K562 (cell line): ENCODE data around the gene SLC6A6. TPM values are rescaled to one million over a fixed set of nuclear protein-coding genes. Genes with fewer than 3 reads are reported as not detected.
A peak's percentile ranks its signal among the peaks of the same experiment; 100 is the strongest.

Source experiments
- ATAC-seq: fragments of 200-7000 bp; cut with Tn5 transposase; 3 replicates; pipeline ENCODE4 v1.9.1; 2020; ENCODE audit warnings: moderate library complexity
- BruUV-seq: library from RNA; stranded (reverse); fragments of 400-500 nt; replicated peaks from 2 replicates; lab custom pipeline; 2021; lab: Mats Ljungman, UMichigan
- CTCF ChIA-PET: fragments of 300-600 bp; formaldehyde crosslinking; extraction: SDS; loops from one replicate; lab custom pipeline; 2021; ENCODE audit warnings: low intra/inter-chr PET ratio; lab: Yijun Ruan, JAX
- POLR2A ChIA-PET: fragments of 300-600, 350-650 bp; sonication (Branson Sonifier 250); formaldehyde crosslinking; extraction: SDS; loops from one replicate; lab custom pipeline; 2021; ENCODE audit warnings: antibody characterized with exemption, inconsistent platforms; lab: Yijun Ruan, JAX
- DNase-seq, 4 experiments: peaks; one replicate each; pipeline versions ENCODE4 v3.0.0 to v3.0.0-alpha.2; 2011 to 2018; ENCODE audit warnings: low spot score in 3 of 4, mixed read lengths in 3 of 4; ENCODE audit errors: extremely low read depth in 1 of 4
- FAIRE-seq: peaks from 2 replicates; lab custom pipeline; 2011; peaks lifted over from hg19 to GRCh38; lab: Jason Lieb, UNC
- H2AFZ ChIP-seq: 2 replicates; pipeline ENCODE4 v1.6.0; 2011; ENCODE audit warnings: low read depth, low read length, control low read depth, inconsistent platforms
- H3K27ac ChIP-seq: fragments of 200-600 bp; 3 replicates; pipeline ENCODE4 v1.8.0; 2011; ENCODE audit warnings: low read depth, mild to moderate bottlenecking, control low read depth, inconsistent platforms, low read length, moderate library complexity, mixed read lengths; ENCODE audit errors: extremely low read depth
- H3K27me3 ChIP-seq, 2 experiments: fragments of 300-600 bp in 1 of 2; 2 replicates in 1 of 2; 3 replicates in 1 of 2; pipeline versions ENCODE4 v1.6.0 to v1.8.0; 2011; ENCODE audit warnings: inconsistent platforms in 2 of 2, low read length in 2 of 2, mild to moderate bottlenecking in 1 of 2, mixed read lengths in 1 of 2, moderate library complexity in 1 of 2; ENCODE audit not compliant: control insufficient read depth in 2 of 2, insufficient read depth in 2 of 2
- H3K36me3 ChIP-seq: fragments of 300-600 bp; 3 replicates; pipeline ENCODE4 v1.8.0; 2011; ENCODE audit warnings: mild to moderate bottlenecking, low read length, inconsistent platforms; ENCODE audit not compliant: control insufficient read depth, insufficient read depth
- H3K4me1 ChIP-seq, 2 experiments: fragments of 200-600 bp in 1 of 2; replicated peaks in 1 of 2; 2 replicates in 1 of 2; 3 replicates in 1 of 2; pipeline versions ENCODE4 v1.5.1 to v1.8.0; 2011; ENCODE audit warnings: inconsistent platforms in 2 of 2, low read length in 2 of 2, mild to moderate bottlenecking in 1 of 2, mixed read lengths in 1 of 2, moderate library complexity in 1 of 2; ENCODE audit not compliant: control insufficient read depth in 2 of 2, insufficient read depth in 2 of 2
- H3K4me2 ChIP-seq: 2 replicates; pipeline ENCODE4 v1.6.1; 2011; ENCODE audit warnings: low read length, control low read depth, inconsistent platforms, mixed read lengths; ENCODE audit not compliant: insufficient read depth
- H3K4me3 ChIP-seq: fragments of 200-600 bp; sonication (generic), shearing (Covaris generic); 2 replicates; pipeline ENCODE4 v1.5.1; 2016; ENCODE audit warnings: control low read depth, inconsistent platforms
- H3K79me2 ChIP-seq: fragments of 200-600 bp; 3 replicates; pipeline ENCODE4 v1.8.0; 2011; ENCODE audit warnings: low read length, inconsistent platforms; ENCODE audit not compliant: control insufficient read depth, insufficient read depth
- H3K9ac ChIP-seq, 2 experiments: 2 replicates each; pipeline versions ENCODE4 v1.6.0 to v1.6.1; 2011; ENCODE audit warnings: low read depth in 2 of 2, low read length in 2 of 2, control low read depth in 1 of 2, inconsistent platforms in 1 of 2, mild to moderate bottlenecking in 1 of 2, mixed read lengths in 1 of 2; ENCODE audit not compliant: insufficient read depth in 1 of 2
- H3K9me1 ChIP-seq: one replicate; pipeline ENCODE4 v1.6.0; 2011; ENCODE audit warnings: inconsistent platforms, mild to moderate bottlenecking, low read length, moderate library complexity; ENCODE audit not compliant: control insufficient read depth, insufficient read depth
- H3K9me3 ChIP-seq: replicated peaks from 2 replicates; pipeline ENCODE4 v1.5.1; 2011; ENCODE audit warnings: low read depth, low read length, inconsistent platforms; ENCODE audit not compliant: control insufficient read depth, insufficient read depth
- H4K20me1 ChIP-seq: replicated peaks from 2 replicates; pipeline ENCODE4 v1.6.1; 2011; ENCODE audit warnings: low read length, inconsistent platforms, mixed read lengths; ENCODE audit not compliant: control insufficient read depth, insufficient read depth
- ELF2 ChIP-seq: fragments of 250-450 bp; sonication (Bioruptor Pico); IDR thresholded peaks from 2 replicates; pipeline ENCODE4 v1.5.0; 2021; ENCODE audit warnings: mild to moderate bottlenecking
- FIP1L1 ChIP-seq: fragments of 200-400 bp; formaldehyde crosslinking; IDR thresholded peaks from 2 replicates; pipeline ENCODE4 v1.6.1; 2018; ENCODE audit warnings: mild to moderate bottlenecking, low read depth, low read length; ENCODE audit not compliant: poor library complexity, severe bottlenecking
- HNRNPUL1 ChIP-seq: fragments of 200-400 bp; formaldehyde crosslinking; IDR thresholded peaks from 2 replicates; pipeline ENCODE4 v1.6.1; 2017; ENCODE audit warnings: low read length
- ILK ChIP-seq: fragments of 450-650 bp; IDR thresholded peaks from 2 replicates; pipeline ENCODE4 v1.6.1; 2016; ENCODE audit warnings: missing genetic modification characterization, low read depth, mild to moderate bottlenecking, missing compliant biosample characterization, moderate library complexity, borderline replicate concordance
- KDM1A ChIP-seq, 2 experiments: fragments of 450-650 bp; IDR thresholded peaks; 2 replicates each; pipeline ENCODE4 v1.6.1; 2016; ENCODE audit warnings: mild to moderate bottlenecking in 2 of 2
- NFE2L1 ChIP-seq: fragments of 450-650 bp; IDR thresholded peaks from 2 replicates; pipeline ENCODE4 v1.6.1; 2016; ENCODE audit warnings: missing genetic modification characterization, low read depth, mild to moderate bottlenecking, missing compliant biosample characterization, moderate library complexity, borderline replicate concordance
- POLR2AphosphoS2 ChIP-seq: IDR thresholded peaks from 2 replicates; pipeline ENCODE4 v1.6.1; 2012; ENCODE audit warnings: low read length, improper control_type of control experiment
- RAD21 ChIP-seq, 2 experiments: fragments of 250-450 bp in 1 of 2; fragments of 450-650 bp in 1 of 2; sonication (Bioruptor Pico) in 1 of 2; formaldehyde crosslinking in 1 of 2; IDR thresholded peaks in 1 of 2; conservative IDR thresholded peaks in 1 of 2; 2 replicates each; pipeline versions ENCODE4 v1.4.0 to v1.8.0; 2020 to 2022; ENCODE audit warnings: mild to moderate bottlenecking in 2 of 2, moderate library complexity in 1 of 2
- WHSC1 ChIP-seq: IDR thresholded peaks from one replicate; pipeline ENCODE4 v1.6.1; 2012; ENCODE audit warnings: low read length, control low read depth, inconsistent platforms
- ZEB2 ChIP-seq: fragments of 450-650 bp; IDR thresholded peaks from 2 replicates; pipeline ENCODE4 v1.6.1; 2016
- ZNF175 ChIP-seq: fragments of 200-800 bp; sonication (Bioruptor generic); IDR thresholded peaks from 2 replicates; pipeline ENCODE4 v1.6.1; 2016; ENCODE audit warnings: low read depth, mild to moderate bottlenecking, missing genetic modification characterization, missing compliant biosample characterization
- WGBS: fragments of 100-300 bp; shearing (Covaris generic); methylation state at CpG from one replicate; pipeline ENCODE4 v1.1.6; 2016; ENCODE audit warnings: low coverage, mixed read lengths; ENCODE audit not compliant: insufficient coverage; ENCODE audit errors: missing lambda C conversion rate; 5-methylcytosine and 5-hydroxymethylcytosine counted together
- in situ Hi-C: fragments of 300-500 bp; cut with MboI; formaldehyde crosslinking; loops from 4 replicates; pipeline ENCODE4 v1.15.0; 2018; ENCODE audit warnings: inconsistent platforms, mixed read lengths
- intact Hi-C: fragments of 100-400 bp; cut with micrococcal nuclease; formaldehyde crosslinking; loops from 2 replicates; pipeline ENCODE4 v1.14.2; 2022
- polyA plus RNA-seq, 8 experiments: library from polyadenylated mRNA; depleted of rRNA in 4 of 8; stranded (reverse) in 5 of 8; unstranded in 3 of 8; fragments of >200 nt; fragmentation: Nextera tagmentation in 2 of 8; fragmentation: Illumina TruSeq in 1 of 8; extraction: Ambion mirVana in 2 of 8; extraction: Trizol in 1 of 8; gene quantifications; 2 replicates each; pipeline versions ENCODE4 v1.2.1 to v1.2.3, GENCODE V29; 2011 to 2014; ENCODE audit warnings: inconsistent platforms in 1 of 8, missing spikeins in 1 of 8
- total RNA-seq, 7 experiments: library from RNA; depleted of rRNA in 6 of 7; stranded (reverse); fragments of >200 nt in 6 of 7; fragmentation: Illumina TruSeq in 2 of 7; extraction: Trizol in 2 of 7; gene quantifications; 2 replicates each; pipeline versions ENCODE4 v1.2.1 to v1.2.3, GENCODE V29; 2011 to 2021; ENCODE audit warnings: low replicate concordance in 1 of 7
- TF ChIP-seq, protein P1 (sequence below): fragments of 450-650 bp; IDR thresholded peaks from 2 replicates; pipeline ENCODE4 v1.6.1; 2014; ENCODE audit warnings: low read depth, mild to moderate bottlenecking, moderate library complexity, borderline replicate concordance

Gene SLC6A6
- total and polyA plus RNA-seq, 9 of the 15 experiments (the other 6 are each of a cell fraction or from before 2014, with no cell fraction given) = 12.3 to 203 (median 93.2) TPM

DNA sequence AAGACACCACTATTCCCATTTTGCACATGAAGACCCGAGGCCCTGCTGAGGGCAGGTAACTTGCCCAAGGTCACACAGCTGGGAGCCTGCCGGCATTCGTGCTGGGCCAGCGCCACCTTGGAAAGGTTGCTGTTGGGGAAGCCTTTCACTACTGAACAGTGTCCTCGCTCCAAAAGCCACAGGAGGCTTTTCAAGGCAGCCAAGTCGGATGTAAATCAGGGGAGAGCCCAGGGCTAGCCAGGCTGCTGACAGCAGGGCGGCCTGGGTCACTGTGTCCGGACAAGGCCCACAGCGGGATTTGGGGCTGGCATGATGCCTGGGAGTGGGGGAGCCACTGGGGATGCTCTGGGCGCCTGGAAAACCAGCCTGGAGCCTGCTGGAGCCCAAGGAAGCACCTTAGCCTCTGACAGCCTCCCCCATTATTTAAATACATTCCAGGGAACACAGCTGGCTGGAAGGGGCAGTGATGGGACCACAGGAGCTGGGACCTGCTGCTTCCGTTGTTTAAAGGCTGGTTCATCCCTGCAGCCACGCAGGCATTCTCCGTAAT lies 10.5 kb downstream of the SLC6A6 start:
- ChIA-PET CTCF (no interaction called here), POLR2A (interaction anchor here (0.6 kb wide), 1 partner anchor 1332 kb away, joined by 3 read pairs; no protein-coding TSS in a partner anchor)
- Histone ChIP-seq H3K4me2 (no peak overlapping the region), H3K79me2 (peaks cover 95% of the 10 kb centered on the region), H4K20me1 (no peaks in the 10 kb centered on the region; the same call in none of the 2 replicates), H3K4me1 (peaks cover 54 to 55% of the 10 kb centered on the region in 2 experiments), H3K27me3 (no peaks in the 10 kb centered on the region), H3K4me3 (no peak overlapping the region), H2AFZ (no peak overlapping the region), H3K27ac (peak overlapping the region; percentile 32; the same call in 2 of the 3 replicates), H3K9me3 (no peaks in the 10 kb centered on the region), H3K9me1 (peaks cover 4% of the 10 kb centered on the region), H3K9ac (peak overlapping the region; percentile 4 to 88; a peak in 3 of 4 replicates), H3K36me3 (peaks cover 95% of the 10 kb centered on the region)
- no peak for ATAC-seq
- BruUV-seq = no TSS peak
- WGBS = 89% methylated on average over 13 of the region's 13 CpGs
- FAIRE-seq = no peak
- DNase-seq = no peak
- in situ Hi-C loops (no loop called here), intact Hi-C loops (no loop called here)
- no peak for TF ChIP-seq POLR2AphosphoS2
- no peak for TF ChIP-seq ILK (tag)
- no peak for TF ChIP-seq NFE2L1 (tag)
- no peak for TF ChIP-seq ZNF175 (CRISPR knock-in tag)
- no peak for TF ChIP-seq ELF2
- TF ChIP-seq RAD21 (CRISPR knock-in tag; conservative IDR thresholded peaks at IDR 0.05 in 1 of 2, IDR thresholded peaks at IDR 0.05 in 1 of 2) = no peak
- TF ChIP-seq HNRNPUL1 = no peak
- no peak for TF ChIP-seq ZEB2
- no peak for TF ChIP-seq KDM1A (IDR thresholded peaks at IDR 0.05)
- no peak for TF ChIP-seq WHSC1
- TF ChIP-seq, protein P1, sequence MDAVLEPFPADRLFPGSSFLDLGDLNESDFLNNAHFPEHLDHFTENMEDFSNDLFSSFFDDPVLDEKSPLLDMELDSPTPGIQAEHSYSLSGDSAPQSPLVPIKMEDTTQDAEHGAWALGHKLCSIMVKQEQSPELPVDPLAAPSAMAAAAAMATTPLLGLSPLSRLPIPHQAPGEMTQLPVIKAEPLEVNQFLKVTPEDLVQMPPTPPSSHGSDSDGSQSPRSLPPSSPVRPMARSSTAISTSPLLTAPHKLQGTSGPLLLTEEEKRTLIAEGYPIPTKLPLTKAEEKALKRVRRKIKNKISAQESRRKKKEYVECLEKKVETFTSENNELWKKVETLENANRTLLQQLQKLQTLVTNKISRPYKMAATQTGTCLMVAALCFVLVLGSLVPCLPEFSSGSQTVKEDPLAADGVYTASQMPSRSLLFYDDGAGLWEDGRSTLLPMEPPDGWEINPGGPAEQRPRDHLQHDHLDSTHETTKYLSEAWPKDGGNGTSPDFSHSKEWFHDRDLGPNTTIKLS = no peak
- no peak for TF ChIP-seq FIP1L1
